DOHH2 (cell line): ENCODE measurements around the gene PIGH.

Experiments used
- CTCF ChIP-seq: fragments of 200-600 bp; sonication (generic); IDR thresholded peaks from one replicate; pipeline ENCODE4 v1.5.1; 2014; ENCODE audit warnings: antibody characterized with exemption, mild to moderate bottlenecking, low read depth, low read length; ENCODE audit not compliant: poor library complexity, severe bottlenecking
- EZH2phosphoT487 ChIP-seq: fragments of 200-600 bp; sonication (generic); IDR thresholded peaks from 2 replicates; pipeline ENCODE4 v1.6.1; 2017; ENCODE audit warnings: borderline replicate concordance, mild to moderate bottlenecking, antibody characterized with exemption, low read length, moderate library complexity, mixed read lengths

DNA sequence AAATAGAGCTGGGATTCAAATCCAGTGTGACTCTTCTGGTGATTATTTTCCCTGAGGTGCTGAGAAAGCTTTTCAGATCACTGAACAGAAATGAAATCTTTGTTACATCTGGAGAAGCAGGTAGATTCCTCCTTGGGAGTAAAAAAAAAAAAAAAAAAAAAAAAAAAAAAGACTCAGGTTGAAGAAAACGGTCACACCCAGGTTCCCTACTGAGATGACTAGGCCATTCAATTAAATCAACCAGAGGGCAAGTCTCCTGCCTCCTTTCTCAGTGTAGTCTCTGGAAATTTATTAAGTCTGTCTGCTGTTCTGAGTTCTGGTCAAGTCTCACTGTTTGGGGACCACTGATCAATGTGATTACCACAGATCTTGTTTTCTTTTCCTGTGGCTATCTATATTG is 43.6 kb upstream of the PIGH start:
- no peak for TF ChIP-seq CTCF
- TF ChIP-seq EZH2phosphoT487 = no peak
